ENCODE data around the gene SLC6A1.

- TF ChIP-seq CTCF (IDR thresholded peaks at IDR 0.05) (no peak), EZH2 (IDR thresholded peaks at IDR 0.05) (no peak), EZH2phosphoT487 (IDR thresholded peaks at IDR 0.05) (no peak)
Measured at GRCh38 chr3:10978956-10979355, 13.6 kb upstream of the SLC6A1 start.
